Liver (tissue), 9 donors: ENCODE measurements around the gene HS6ST3. TPM values are rescaled to one million over a fixed set of nuclear protein-coding genes. Genes with fewer than 3 reads are reported as not detected.

Source experiments
- DNase-seq: peaks from one replicate; pipeline ENCODE4 v3.0.0-alpha.2; 2017; ENCODE audit warnings: low spot score
- H3K27ac ChIP-seq, 2 donors: one replicate each; pipeline ENCODE4 v1.7.0; 2013; ENCODE audit warnings: inconsistent platforms in 2 of 2, low read length in 2 of 2, control low read depth in 1 of 2, low read depth in 1 of 2, mild to moderate bottlenecking in 1 of 2
- H3K27me3 ChIP-seq, 4 donors: one replicate each; pipeline versions ENCODE4 v1.6.1 to v1.7.0; 2013; ENCODE audit warnings: low read length in 3 of 4, inconsistent platforms in 1 of 4, mild to moderate bottlenecking in 1 of 4, moderate library complexity in 1 of 4; ENCODE audit not compliant: control insufficient read depth in 4 of 4, insufficient read depth in 4 of 4
- H3K36me3 ChIP-seq, 4 donors: one replicate each; pipeline versions ENCODE4 v1.6.1 to v1.7.0; 2013; ENCODE audit warnings: low read length in 3 of 4, mild to moderate bottlenecking in 3 of 4, low read depth in 1 of 4, moderate library complexity in 1 of 4; ENCODE audit not compliant: control insufficient read depth in 4 of 4, insufficient read depth in 3 of 4
- H3K4me1 ChIP-seq, 4 donors: one replicate each; pipeline versions ENCODE4 v1.6.1 to v1.7.0; 2013; ENCODE audit warnings: low read length in 3 of 4, mild to moderate bottlenecking in 3 of 4, moderate library complexity in 1 of 4; ENCODE audit not compliant: control insufficient read depth in 4 of 4, insufficient read depth in 4 of 4
- H3K4me3 ChIP-seq, 3 donors: one replicate each; pipeline versions ENCODE4 v1.6.1 to v1.7.0; 2013; ENCODE audit warnings: low read length in 3 of 3, control low read depth in 1 of 3, low read depth in 1 of 3, mild to moderate bottlenecking in 1 of 3
- H3K9ac ChIP-seq, 2 donors: one replicate each; pipeline ENCODE4 v1.7.0; 2013; ENCODE audit warnings: low read length in 2 of 2, mild to moderate bottlenecking in 2 of 2, moderate library complexity in 2 of 2, control low read depth in 1 of 2, low read depth in 1 of 2
- H3K9me3 ChIP-seq, 4 donors: one replicate each; pipeline versions ENCODE4 v1.6.1 to v1.7.0; 2013; ENCODE audit warnings: low read length in 3 of 4; ENCODE audit not compliant: control insufficient read depth in 4 of 4
- ATF3 ChIP-seq: IDR thresholded peaks from 2 replicates; pipeline ENCODE4 v1.6.1; 2016; ENCODE audit warnings: antibody characterized with exemption
- EGR1 ChIP-seq, 2 donors: IDR thresholded peaks; 2 replicates each; pipeline ENCODE4 v1.6.1; 2016 to 2018; ENCODE audit warnings: antibody characterized with exemption in 2 of 2, low read depth in 2 of 2
- FOXA1 ChIP-seq: IDR thresholded peaks from 2 replicates; pipeline ENCODE4 v1.6.1; 2016; ENCODE audit warnings: antibody characterized with exemption
- FOXA2 ChIP-seq: IDR thresholded peaks from 2 replicates; pipeline ENCODE4 v1.6.1; 2016; ENCODE audit warnings: antibody characterized with exemption
- GABPA ChIP-seq, 2 donors: IDR thresholded peaks in 1 of 2; conservative IDR thresholded peaks in 1 of 2; 2 replicates each; pipeline ENCODE4 v1.6.1; 2016; ENCODE audit warnings: antibody characterized with exemption in 2 of 2, mild to moderate bottlenecking in 1 of 2, moderate library complexity in 1 of 2
- HNF4A ChIP-seq, 2 donors: conservative IDR thresholded peaks; 2 replicates each; pipeline ENCODE4 v1.6.1; 2016; ENCODE audit warnings: antibody characterized with exemption in 2 of 2, mild to moderate bottlenecking in 2 of 2
- HNF4G ChIP-seq: IDR thresholded peaks from 2 replicates; pipeline ENCODE4 v1.6.1; 2016; ENCODE audit warnings: antibody characterized with exemption
- JUND ChIP-seq, 2 donors: IDR thresholded peaks; 2 replicates each; pipeline ENCODE4 v1.6.1; 2016; ENCODE audit warnings: antibody characterized with exemption in 2 of 2
- MAX ChIP-seq: IDR thresholded peaks from 2 replicates; pipeline ENCODE4 v1.6.1; 2016; ENCODE audit warnings: antibody characterized with exemption
- NR2F2 ChIP-seq: IDR thresholded peaks from 2 replicates; pipeline ENCODE4 v1.6.1; 2016; ENCODE audit warnings: antibody characterized with exemption
- RAD21 ChIP-seq, 2 donors: IDR thresholded peaks; 2 replicates each; pipeline ENCODE4 v1.6.1; 2016; ENCODE audit warnings: antibody characterized with exemption in 2 of 2, mild to moderate bottlenecking in 2 of 2
- REST ChIP-seq: IDR thresholded peaks from 2 replicates; pipeline ENCODE4 v1.6.1; 2016; ENCODE audit warnings: antibody characterized with exemption, mild to moderate bottlenecking
- RXRA ChIP-seq, 2 donors: IDR thresholded peaks; 2 replicates each; pipeline ENCODE4 v1.6.1; 2017 to 2018; ENCODE audit warnings: antibody characterized with exemption in 2 of 2, mild to moderate bottlenecking in 1 of 2
- SP1 ChIP-seq: IDR thresholded peaks from 2 replicates; pipeline ENCODE4 v1.6.1; 2018; ENCODE audit warnings: antibody characterized with exemption, mild to moderate bottlenecking
- TAF1 ChIP-seq: conservative IDR thresholded peaks from 2 replicates; pipeline ENCODE4 v1.6.1; 2016; ENCODE audit warnings: antibody characterized with exemption, mild to moderate bottlenecking
- YY1 ChIP-seq: IDR thresholded peaks from 2 replicates; pipeline ENCODE4 v1.6.1; 2016; ENCODE audit warnings: antibody characterized with exemption, mild to moderate bottlenecking
- WGBS: extraction: QIAGEN DNeasy Blood & Tissue Kit; methylation state at CpG from one replicate; pipeline ENCODE4 v1.1.7; 2013; 5-methylcytosine and 5-hydroxymethylcytosine counted together
- polyA plus RNA-seq, 2 donors: library from polyadenylated mRNA; stranded (reverse) in 1 of 2; unstranded in 1 of 2; fragments of 200-250 nt in 1 of 2; fragments of >200 nt in 1 of 2; fragmentation: Nextera tagmentation in 1 of 2; extraction: Ambion mirVana in 1 of 2; gene quantifications; one replicate each; pipeline versions ENCODE4 v1.2.1 to v1.2.3, GENCODE V29; 2013 to 2015
- total RNA-seq, 2 donors: library from RNA; depleted of rRNA; stranded (reverse); fragments of >200 nt; gene quantifications; one replicate each; pipeline ENCODE4 v1.2.3, GENCODE V29; 2014
- TF ChIP-seq, protein P1 (sequence below): fragments of 150-350 bp; IDR thresholded peaks from 2 replicates; pipeline ENCODE4 v1.5.1; 2017; ENCODE audit warnings: improper control_type of control experiment, low read depth, low read length; ENCODE audit not compliant: missing input control
- TF ChIP-seq, protein P2 (sequence below): IDR thresholded peaks from 2 replicates; pipeline ENCODE4 v1.6.1; 2016; ENCODE audit warnings: antibody characterized with exemption
- donor health status: healthy.
- donor health status: healthy.
- donor health status: healthy.
- donor health status: healthy.
- donor health status: healthy.

Gene HS6ST3
- total and polyA plus RNA-seq, 4 donors: under 0.01 TPM; not detected in 3

GRCh38 chr13:96836733-96837132 is 746.8 kb downstream of the HS6ST3 start:
- H3K9ac ChIP-seq: no peak overlapping the region
- no peaks in the 10 kb centered on the region for H3K4me1 ChIP-seq
- peaks cover 0 to 4% (median under 1%) of the 10 kb centered on the region in 4 donors for H3K9me3 ChIP-seq
- no peak for DNase-seq
- H3K27ac ChIP-seq: no peak overlapping the region
- peaks cover 0 to 2% (median 0%) of the 10 kb centered on the region in 4 donors for H3K27me3 ChIP-seq
- no peaks in the 10 kb centered on the region for H3K36me3 ChIP-seq
- no peak overlapping the region for H3K4me3 ChIP-seq
- TF ChIP-seq ATF3 (no peak), GABPA (IDR thresholded peaks at IDR 0.05 in 1 of 2, conservative IDR thresholded peaks at IDR 0.05 in 1 of 2) (no peak), RAD21 (IDR thresholded peaks at IDR 0.05) (no peak), NR2F2 (no peak), JUND (IDR thresholded peaks at IDR 0.05) (no peak), TAF1 (no peak), FOXA1 (no peak), HNF4G (no peak), EGR1 (IDR thresholded peaks at IDR 0.05; ENCODE audit: low read depth in 2 of 2) (no peak), SP1 (no peak), YY1 (no peak), HNF4A (conservative IDR thresholded peaks at IDR 0.05) (no peak), RXRA (IDR thresholded peaks at IDR 0.05) (no peak), FOXA2 (no peak), MAX (no peak)
- TF ChIP-seq, protein P1, sequence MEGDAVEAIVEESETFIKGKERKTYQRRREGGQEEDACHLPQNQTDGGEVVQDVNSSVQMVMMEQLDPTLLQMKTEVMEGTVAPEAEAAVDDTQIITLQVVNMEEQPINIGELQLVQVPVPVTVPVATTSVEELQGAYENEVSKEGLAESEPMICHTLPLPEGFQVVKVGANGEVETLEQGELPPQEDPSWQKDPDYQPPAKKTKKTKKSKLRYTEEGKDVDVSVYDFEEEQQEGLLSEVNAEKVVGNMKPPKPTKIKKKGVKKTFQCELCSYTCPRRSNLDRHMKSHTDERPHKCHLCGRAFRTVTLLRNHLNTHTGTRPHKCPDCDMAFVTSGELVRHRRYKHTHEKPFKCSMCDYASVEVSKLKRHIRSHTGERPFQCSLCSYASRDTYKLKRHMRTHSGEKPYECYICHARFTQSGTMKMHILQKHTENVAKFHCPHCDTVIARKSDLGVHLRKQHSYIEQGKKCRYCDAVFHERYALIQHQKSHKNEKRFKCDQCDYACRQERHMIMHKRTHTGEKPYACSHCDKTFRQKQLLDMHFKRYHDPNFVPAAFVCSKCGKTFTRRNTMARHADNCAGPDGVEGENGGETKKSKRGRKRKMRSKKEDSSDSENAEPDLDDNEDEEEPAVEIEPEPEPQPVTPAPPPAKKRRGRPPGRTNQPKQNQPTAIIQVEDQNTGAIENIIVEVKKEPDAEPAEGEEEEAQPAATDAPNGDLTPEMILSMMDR: no peak
- TF ChIP-seq, protein P2, sequence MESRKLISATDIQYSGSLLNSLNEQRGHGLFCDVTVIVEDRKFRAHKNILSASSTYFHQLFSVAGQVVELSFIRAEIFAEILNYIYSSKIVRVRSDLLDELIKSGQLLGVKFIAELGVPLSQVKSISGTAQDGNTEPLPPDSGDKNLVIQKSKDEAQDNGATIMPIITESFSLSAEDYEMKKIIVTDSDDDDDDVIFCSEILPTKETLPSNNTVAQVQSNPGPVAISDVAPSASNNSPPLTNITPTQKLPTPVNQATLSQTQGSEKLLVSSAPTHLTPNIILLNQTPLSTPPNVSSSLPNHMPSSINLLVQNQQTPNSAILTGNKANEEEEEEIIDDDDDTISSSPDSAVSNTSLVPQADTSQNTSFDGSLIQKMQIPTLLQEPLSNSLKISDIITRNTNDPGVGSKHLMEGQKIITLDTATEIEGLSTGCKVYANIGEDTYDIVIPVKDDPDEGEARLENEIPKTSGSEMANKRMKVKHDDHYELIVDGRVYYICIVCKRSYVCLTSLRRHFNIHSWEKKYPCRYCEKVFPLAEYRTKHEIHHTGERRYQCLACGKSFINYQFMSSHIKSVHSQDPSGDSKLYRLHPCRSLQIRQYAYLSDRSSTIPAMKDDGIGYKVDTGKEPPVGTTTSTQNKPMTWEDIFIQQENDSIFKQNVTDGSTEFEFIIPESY: no peak
- 70% methylated on average over 1 of the region's 1 CpG for WGBS

DNA sequence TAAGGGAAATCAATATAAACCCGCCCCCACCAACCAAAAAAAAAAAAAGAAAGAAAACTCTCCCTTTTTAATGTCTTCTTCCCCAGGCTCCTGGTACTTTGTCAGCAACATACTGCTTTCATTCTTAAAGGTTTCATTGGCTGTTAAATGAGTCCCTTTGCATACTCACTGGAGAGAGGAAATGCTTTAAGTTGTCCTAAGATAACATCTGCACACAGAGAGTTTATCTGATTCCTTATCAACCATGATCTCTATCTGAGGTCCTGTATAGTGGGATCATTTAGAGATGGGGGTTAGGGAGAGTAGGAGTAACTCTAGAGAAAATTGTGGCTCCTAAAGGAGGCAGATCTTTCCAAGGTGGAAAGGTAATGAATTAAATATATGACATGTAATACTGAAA is 747.9 kb downstream of the HS6ST3 start:
- H3K9ac ChIP-seq: no peak overlapping the region
- H3K27ac ChIP-seq: no peak overlapping the region
- H3K4me3 ChIP-seq: no peak overlapping the region
- H3K27me3 ChIP-seq: peaks cover 0 to 3% (median 0%) of the 10 kb centered on the region in 4 donors
- H3K36me3 ChIP-seq: no peaks in the 10 kb centered on the region
- WGBS: 71% methylated on average over 1 of the region's 1 CpG
- DNase-seq: no peak
- no peaks in the 10 kb centered on the region for H3K4me1 ChIP-seq
- no peak for TF ChIP-seq SP1
- peaks cover 0 to 4% (median under 1%) of the 10 kb centered on the region in 4 donors for H3K9me3 ChIP-seq

DNA sequence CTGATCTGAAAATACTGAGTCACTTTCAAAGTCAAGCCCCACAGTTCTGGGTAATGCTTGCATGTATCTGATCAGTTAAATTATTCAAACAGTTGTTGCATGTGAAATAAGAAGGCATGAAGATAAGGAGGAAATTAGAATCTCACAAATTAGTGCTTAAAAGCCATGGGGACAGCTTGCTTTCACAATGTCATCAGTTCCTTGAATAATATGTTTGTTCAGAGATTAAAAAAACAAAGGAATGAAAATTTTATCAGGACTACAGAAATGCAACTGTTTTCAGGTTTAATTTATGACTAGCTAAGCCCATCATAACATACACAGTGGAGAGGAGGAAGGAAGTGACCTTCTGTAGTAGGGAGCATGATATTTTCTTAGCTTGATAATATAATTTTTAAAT is 754.3 kb downstream of the HS6ST3 start:
- Histone ChIP-seq H3K9me3 (no peaks in the 10 kb centered on the region), H3K4me3 (no peak overlapping the region), H3K9ac (no peak overlapping the region), H3K4me1 (no peaks in the 10 kb centered on the region), H3K27ac (no peak overlapping the region), H3K27me3 (peaks cover 0 to 5% (median 0%) of the 10 kb centered on the region in 4 donors), H3K36me3 (no peaks in the 10 kb centered on the region)
- DNase-seq: no peak
- TF ChIP-seq GABPA (IDR thresholded peaks at IDR 0.05 in 1 of 2, conservative IDR thresholded peaks at IDR 0.05 in 1 of 2): no peak
- TF ChIP-seq FOXA2: no peak
- TF ChIP-seq ATF3: no peak
- TF ChIP-seq REST: no peak
- TF ChIP-seq TAF1: no peak
- no peak for TF ChIP-seq FOXA1
- TF ChIP-seq RXRA (IDR thresholded peaks at IDR 0.05): no peak
- TF ChIP-seq, protein P2: no peak
- TF ChIP-seq YY1: no peak
- TF ChIP-seq MAX: no peak
